ENCODE measurements around the gene CLASP1.
"Not testable (repeated sequence)": the region's sequence is repeated elsewhere in the genome, so short reads cannot be mapped to it uniquely, and the experiment has no call there.

Gene CLASP1

GRCh38 chr2:121658393-121658792 lies 9.1 kb upstream of the CLASP1 start:
- DNase-seq, result not testable (repeated sequence)

- no peak for DNase-seq
Observed at GRCh38 chr2:121653035-121653434, 3.8 kb upstream of the CLASP1 start.

DNA sequence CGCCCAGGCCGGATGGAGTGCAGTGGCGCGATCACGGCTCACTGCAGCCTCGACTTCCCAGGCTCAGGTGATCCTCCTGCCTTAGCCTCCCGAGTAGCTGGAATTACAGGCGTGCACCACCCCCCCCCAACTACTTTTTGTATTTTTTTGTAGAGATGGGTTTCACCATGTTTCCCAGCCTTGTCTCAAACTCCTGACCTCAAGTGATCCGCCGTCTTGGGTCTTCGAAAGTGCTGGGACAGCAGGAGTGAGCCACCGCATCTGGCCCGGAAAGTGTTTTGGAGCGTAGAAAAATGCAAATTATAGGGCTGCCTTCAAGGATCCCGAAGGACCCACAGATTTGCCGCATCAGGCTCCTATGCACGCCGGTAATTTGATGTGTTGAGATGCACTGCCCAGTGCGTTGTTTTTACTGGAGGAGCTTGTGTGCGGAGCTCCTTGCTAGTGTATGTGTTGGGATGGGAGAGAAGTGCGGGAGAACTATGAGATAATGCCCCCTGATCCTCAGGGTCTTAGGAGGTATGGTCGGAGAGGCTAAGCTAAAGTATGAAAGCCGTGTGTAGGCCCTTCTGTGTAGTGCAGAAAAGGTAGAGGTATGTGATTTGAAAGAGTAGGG lies 1.2 kb upstream of the CLASP1 start:
- DNase-seq, result peak; percentile 6

- peak; percentile 98 for DNase-seq
Observed at GRCh38 chr2:121649596-121650314, 493 bp upstream of the CLASP1 start.

DNA sequence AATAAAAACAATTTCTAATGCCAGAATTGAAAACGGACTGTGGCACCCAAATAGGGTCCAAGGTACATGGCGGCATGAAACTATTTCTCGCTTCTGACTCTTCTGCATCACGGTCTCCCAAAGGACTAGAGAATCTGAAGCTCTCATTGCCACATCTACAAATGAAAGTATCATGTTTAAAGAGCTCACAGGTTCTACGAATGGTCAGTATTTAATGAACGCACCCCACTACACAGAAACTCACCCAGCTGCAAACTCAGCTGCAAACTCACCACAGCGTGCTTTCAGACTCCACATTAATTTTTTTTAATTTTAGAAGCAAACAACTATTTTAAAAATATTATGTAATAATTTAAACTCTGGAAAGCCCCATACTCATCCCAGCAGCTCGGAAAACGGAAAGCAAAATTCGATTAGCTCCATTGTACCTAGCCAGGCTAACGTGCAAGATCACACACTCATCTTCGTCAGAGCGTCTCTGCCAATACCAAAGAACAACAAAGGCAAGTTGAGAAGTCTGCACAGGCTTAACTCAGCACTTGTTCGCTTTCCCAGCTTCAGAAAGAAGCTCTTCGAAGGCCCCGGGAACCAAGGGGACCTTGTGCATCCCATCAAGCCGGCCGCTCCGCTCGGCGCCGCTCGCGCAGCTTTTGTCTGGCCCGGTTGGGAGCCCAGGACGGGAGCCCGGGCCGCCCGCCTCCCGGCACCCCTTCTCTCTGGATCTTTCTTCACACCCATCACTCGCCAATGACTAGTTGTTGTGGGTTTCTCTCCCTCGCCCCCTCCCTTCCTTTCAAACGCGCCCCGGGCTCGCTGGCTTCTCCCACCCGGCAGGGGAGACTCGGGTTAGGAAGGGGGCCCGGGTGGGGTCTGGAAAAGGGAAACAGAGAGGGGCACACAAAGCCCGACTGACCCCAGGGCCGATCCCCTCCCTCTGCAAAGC lies 785 bp downstream of the CLASP1 start:
- DNase-seq, result peak; percentile 49

- no peak for DNase-seq
Observed at GRCh38 chr2:121647396-121647795, 1.9 kb downstream of the CLASP1 start.

- no peak for DNase-seq
Observed at GRCh38 chr2:121644715-121645114, 4.5 kb downstream of the CLASP1 start.

DNA sequence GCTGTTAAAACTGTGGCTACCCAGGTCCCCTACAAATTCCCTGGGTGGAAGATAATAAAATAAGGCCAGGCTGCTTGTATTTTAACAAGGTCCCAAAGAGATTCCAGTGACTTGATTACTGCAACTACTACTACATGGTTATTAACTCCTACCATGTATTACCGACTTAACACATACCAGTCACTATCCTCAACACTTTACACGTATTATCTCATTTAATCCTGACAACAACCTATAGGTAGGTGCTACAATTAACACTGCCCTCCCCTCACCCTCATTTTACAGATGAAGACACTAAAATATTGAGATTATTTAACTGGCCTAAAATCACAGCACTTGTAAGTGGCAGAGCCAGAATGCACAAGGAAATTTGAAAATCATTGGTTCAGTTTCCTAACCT lies 5.4 kb downstream of the CLASP1 start:
- DNase-seq, result no peak

DNA sequence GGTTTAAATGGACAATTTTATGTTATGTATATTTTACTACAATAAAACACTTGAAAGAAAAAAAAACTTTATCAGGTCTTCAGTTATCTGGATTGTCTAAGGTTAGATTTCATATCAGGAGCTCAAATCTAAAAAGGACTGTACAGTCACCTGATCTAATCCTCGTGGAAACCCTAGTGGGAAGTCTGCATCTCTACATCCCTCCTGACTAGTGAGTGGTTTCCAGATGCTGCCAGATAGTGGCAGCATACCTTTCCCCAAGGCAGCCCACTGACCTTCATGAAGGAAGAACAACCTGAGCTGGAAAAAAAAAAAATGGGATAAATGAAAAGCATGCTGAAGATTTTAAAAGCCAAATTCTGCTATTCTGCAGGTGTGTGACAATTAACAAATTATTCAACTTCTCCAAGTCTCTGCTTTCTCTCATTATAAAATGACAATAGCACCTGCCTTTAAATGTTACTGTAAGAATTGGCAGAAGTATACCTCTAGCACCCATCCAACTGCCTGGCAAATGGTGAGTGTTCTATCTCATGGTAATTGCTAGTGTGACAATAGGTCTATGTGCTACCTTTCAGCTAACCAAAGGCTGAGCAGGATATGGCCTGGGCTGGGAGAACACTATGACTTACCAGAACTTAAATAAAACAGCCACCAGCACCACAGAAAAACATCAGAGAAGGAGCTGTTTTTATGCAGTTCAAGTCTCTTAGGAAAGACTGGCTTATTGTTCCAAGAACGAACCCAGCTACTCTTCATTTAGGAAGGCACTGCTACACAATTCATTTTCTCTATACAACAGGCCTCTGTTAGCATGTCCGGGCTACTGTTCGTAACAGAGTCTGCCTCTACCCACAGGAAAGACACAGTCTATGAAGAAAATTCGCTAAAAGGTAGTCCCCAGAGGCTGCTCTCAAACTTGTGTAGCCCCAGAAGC lies 8.6 kb downstream of the CLASP1 start:
- DNase-seq, result no peak

GRCh38 chr2:121639846-121640245 lies 9.4 kb downstream of the CLASP1 start:
- not testable (repeated sequence) for DNase-seq

DNA sequence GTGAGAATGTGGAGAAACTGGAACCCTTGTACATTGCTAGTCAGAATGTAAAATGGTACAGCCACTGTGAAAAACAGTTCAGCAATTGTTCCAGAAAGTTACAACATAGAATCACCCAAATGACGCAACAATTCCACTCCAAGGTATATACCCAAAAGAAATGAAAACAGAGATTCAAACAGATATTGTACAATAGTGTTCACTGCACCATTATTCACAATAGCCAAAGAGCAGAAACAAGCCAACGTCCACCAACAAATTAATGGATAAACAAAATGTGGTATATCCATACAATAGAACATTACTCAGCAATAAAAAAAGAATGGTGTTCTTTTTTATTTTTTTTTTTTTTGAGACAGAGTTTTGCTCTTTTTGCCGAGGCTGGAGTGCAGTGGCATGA lies 10.9 kb downstream of the CLASP1 start:
- no peak for DNase-seq

DNA sequence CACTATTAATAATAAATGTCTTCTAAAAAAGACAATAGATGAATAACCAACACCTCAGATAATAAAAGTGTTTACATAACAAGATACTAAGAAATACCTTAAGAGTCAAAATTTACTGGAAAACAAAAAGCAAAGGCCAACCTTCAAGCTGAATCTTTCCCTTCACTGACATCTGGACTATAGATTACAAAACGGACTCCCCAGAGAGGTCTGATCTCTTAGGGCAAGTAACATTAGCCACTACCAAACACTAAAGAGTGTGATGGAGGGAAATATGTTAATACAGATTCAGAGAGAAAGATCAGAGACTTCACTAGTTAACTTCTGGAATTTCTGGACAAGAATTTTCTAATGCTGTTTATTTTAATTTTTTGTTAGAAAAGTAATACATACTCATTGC lies 13.9 kb downstream of the CLASP1 start:
- DNase-seq, result no peak

- DNase-seq, result peak; percentile 51
Observed at GRCh38 chr2:121634354-121635307, 14.6 kb downstream of the CLASP1 start.

DNA sequence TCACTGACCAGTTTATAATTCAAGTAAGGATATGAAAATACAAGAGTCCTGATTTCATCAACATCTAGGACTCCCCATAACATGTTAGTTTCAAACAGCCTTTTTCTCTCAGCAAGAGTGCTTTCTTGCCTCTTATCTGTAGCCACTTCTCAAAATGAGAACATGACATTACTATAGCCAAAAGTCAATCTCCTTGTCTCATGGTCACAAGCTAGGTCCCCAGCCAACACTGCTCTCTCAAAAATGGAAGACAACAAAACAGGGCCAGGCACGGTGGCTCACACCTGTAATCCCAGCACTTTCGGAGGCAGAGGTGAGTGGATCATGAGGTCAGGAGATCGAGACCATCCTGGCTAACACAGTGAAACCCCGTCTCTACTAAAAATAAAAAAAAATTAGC lies 15.8 kb downstream of the CLASP1 start:
- no peak for DNase-seq

GRCh38 chr2:121627525-121628050 lies 21.7 kb downstream of the CLASP1 start:
- DNase-seq, result no peak

- DNase-seq, result no peak
Observed at GRCh38 chr2:121626777-121627524, 22.3 kb downstream of the CLASP1 start.

DNA sequence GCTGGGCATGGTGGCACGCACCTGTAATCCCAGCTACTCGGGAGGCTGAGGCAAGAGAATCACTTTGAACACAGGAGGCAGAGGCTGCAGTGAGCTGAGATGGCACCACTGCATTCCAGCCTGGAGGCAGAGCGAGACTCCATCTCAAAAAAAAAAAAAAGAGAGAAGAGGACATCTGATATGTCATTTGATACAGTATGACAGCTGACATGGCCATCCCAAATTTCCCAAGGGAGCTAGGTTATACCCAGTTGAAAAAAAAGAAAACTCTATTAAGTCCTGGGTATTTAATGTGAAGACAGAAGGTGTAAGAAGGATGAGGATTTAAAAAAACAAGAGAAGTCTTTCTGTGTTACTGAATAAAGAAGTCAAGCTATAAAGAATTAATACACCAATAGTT lies 23.3 kb downstream of the CLASP1 start:
- DNase-seq, result no peak

DNA sequence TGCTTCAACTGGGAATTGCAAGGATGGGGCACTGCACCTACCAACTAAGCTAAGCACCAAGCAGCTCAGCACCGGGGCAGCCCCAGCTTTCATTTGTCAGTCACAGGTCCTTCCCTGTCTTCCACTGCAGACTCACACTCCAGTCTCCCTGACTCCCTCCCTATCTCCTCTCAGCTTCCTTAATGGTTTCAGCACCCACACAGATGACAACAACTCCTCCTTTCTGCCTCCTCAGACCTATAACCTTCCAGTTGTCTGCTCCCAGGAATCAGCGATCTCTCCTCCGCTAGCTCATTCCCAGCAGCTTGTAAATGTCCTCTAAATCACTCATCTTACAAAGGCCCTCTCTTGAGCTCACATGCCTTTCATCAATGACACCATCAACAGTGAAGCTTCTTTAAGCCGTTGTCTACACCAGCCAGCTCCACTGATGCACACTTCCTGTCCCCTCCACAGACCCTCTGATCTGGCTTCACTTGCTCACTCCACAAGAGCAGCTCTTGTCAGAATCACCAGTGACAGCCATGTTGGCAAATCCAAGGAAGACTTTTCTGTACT lies 32.1 kb downstream of the CLASP1 start:
- peak; percentile 3 for DNase-seq

GRCh38 chr2:121613774-121614173 lies 35.5 kb downstream of the CLASP1 start:
- DNase-seq, result no peak

- no peak for DNase-seq
Observed at GRCh38 chr2:121613152-121613551, 36.1 kb downstream of the CLASP1 start.
